ENCODE data around the gene SELENOM.
"Not testable (repeated sequence)": the region's sequence is repeated elsewhere in the genome, so short reads cannot be mapped to it uniquely, and the experiment has no call there.

The SELENOM gene

GRCh38 chr22:31073125-31073524, 34.2 kb downstream of the SELENOM start:
- DNase-seq = not testable (repeated sequence)

GRCh38 chr22:31069691-31070314, 37.6 kb downstream of the SELENOM start:
- not testable (repeated sequence) for DNase-seq

- DNase-seq = no peak
Observed at GRCh38 chr22:31068970-31069369, 38.4 kb downstream of the SELENOM start.

GRCh38 chr22:31064369-31064768, 43.0 kb downstream of the SELENOM start:
- DNase-seq = no peak

GRCh38 chr22:31062566-31063230, 44.7 kb downstream of the SELENOM start:
- DNase-seq = no peak

- DNase-seq = not testable (repeated sequence)
Observed at GRCh38 chr22:31059663-31060062, 47.7 kb downstream of the SELENOM start.

- no peak for DNase-seq
Observed at GRCh38 chr22:31056986-31057599, 50.3 kb downstream of the SELENOM start.

- DNase-seq = peak in 1 of 2 experiments; percentile 46
Observed at GRCh38 chr22:31055635-31056159, 51.7 kb downstream of the SELENOM start.

- no peak for DNase-seq
Observed at GRCh38 chr22:31055117-31055634, 52.2 kb downstream of the SELENOM start.

Data from NCI-H2081 (cell line).